ENCODE data around the gene SEC14L5. TPM values are rescaled to one million over a fixed set of nuclear protein-coding genes. Genes with fewer than 3 reads are reported as not detected.

SEC14L5 gene
- total RNA-seq, 1 donor from 2014 or later: 0.32 TPM

DNA sequence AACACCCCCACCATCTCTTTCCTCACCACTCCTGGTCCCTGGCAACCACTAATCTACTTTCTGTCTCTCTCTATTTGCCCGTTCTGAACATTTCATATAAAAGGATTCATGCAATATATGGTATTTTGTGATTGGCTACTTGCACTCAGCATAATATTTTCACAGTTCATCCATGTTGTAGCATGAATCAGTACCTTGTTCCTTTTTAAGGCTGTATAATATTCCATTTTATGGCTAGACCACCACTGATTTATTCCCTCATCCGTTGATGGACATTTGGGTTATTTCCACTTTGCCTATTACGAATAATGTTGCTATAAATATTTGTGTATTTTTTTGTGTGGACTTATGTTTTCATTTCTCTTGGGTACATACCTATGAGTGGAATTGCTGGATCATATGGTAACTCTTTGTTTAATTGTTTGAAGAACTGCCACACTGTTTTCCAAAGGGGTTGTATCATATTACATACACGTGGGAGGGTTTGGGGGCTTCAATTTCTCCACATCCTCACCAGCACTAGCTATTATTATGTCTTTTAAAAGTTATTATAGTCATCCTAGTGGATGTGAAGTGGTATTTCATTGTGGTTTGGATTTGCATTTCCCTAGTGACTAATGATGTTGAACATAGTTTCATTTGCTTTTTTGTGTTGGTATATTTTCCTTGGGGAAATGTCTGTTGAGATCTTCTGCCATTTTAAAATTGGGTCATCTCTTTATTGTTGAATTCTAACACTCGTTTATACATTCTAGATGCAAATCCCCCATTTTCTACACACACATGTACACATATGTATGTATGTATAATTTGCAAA, 26.3 kb downstream of the SEC14L5 start:
- H3K4me1 ChIP-seq (ENCODE audit: insufficient read depth, low read length): no peaks in the 10 kb centered on the region
- no peak overlapping the region for H2AFZ ChIP-seq (ENCODE audit: low read depth, low read length)
- Mint-ChIP-seq H3K36me3 (ENCODE audit: low read depth, unreplicated experiment) (no peaks in the 10 kb centered on the region), H3K27ac (ENCODE audit: unreplicated experiment) (no peak overlapping the region), H3K4me3 (ENCODE audit: unreplicated experiment) (no peak overlapping the region), H3K27me3 (ENCODE audit: low read depth, unreplicated experiment) (peaks cover 22% of the 10 kb centered on the region), H3K4me1 (ENCODE audit: low read depth, unreplicated experiment) (no peaks in the 10 kb centered on the region), H3K9me3 (ENCODE audit: unreplicated experiment) (no peaks in the 10 kb centered on the region)
- no peak overlapping the region for H3K4me2 ChIP-seq (ENCODE audit: low read length)
- no peak overlapping the region for H3K9ac ChIP-seq (ENCODE audit: low read length)
- no peaks in the 10 kb centered on the region for H4K20me1 ChIP-seq (ENCODE audit: insufficient read depth, low read length)
- H3K27ac ChIP-seq (ENCODE audit: low read depth, low read length): no peak overlapping the region
- no peaks in the 10 kb centered on the region for H3K79me2 ChIP-seq (ENCODE audit: insufficient read depth, low read length)
- peaks cover 3% of the 10 kb centered on the region for H3K9me3 ChIP-seq (ENCODE audit: insufficient read depth, low read depth, low read length)
- no peak for DNase-seq (ENCODE audit: low read depth)
- FAIRE-seq: no peak
- peaks cover 34% of the 10 kb centered on the region for H3K27me3 ChIP-seq (ENCODE audit: insufficient read depth, low read length)
- H3K36me3 ChIP-seq (ENCODE audit: insufficient read depth, low read length): no peaks in the 10 kb centered on the region
- no peak for TF ChIP-seq EZH2 (IDR thresholded peaks at IDR 0.05; ENCODE audit: insufficient read depth, low read length)
- TF ChIP-seq, protein P1, sequence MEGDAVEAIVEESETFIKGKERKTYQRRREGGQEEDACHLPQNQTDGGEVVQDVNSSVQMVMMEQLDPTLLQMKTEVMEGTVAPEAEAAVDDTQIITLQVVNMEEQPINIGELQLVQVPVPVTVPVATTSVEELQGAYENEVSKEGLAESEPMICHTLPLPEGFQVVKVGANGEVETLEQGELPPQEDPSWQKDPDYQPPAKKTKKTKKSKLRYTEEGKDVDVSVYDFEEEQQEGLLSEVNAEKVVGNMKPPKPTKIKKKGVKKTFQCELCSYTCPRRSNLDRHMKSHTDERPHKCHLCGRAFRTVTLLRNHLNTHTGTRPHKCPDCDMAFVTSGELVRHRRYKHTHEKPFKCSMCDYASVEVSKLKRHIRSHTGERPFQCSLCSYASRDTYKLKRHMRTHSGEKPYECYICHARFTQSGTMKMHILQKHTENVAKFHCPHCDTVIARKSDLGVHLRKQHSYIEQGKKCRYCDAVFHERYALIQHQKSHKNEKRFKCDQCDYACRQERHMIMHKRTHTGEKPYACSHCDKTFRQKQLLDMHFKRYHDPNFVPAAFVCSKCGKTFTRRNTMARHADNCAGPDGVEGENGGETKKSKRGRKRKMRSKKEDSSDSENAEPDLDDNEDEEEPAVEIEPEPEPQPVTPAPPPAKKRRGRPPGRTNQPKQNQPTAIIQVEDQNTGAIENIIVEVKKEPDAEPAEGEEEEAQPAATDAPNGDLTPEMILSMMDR (IDR thresholded peaks at IDR 0.05; ENCODE audit: insufficient read depth, low read depth, low read length): no peak
- H3K4me3 ChIP-seq (ENCODE audit: insufficient read depth, low read depth, low read length): no peak overlapping the region

DNA sequence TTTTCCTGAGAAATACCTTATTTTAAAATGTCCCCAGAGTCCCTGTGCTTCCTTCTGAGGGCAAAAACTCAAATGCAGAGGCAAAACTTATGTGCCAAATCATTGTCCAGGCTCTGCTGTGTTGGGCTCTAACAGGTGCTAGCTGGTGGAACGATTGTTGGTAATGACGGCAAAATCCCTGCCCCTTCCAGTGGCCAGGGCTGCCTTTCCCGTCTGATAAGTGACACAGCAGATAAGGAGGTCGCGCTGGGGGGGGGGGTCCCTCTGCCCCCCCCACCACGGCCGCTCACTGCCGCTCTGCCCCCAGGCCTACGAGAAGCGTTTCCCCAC, 29.1 kb downstream of the SEC14L5 start:
- H3K4me2 ChIP-seq (ENCODE audit: low read length): no peak overlapping the region
- no peak overlapping the region for H3K4me3 Mint-ChIP-seq (ENCODE audit: unreplicated experiment)

More for the DNA sequence above, 29.1 kb downstream of the SEC14L5 start:
- no peak overlapping the region for H3K27ac ChIP-seq (ENCODE audit: low read depth, low read length)
- no peaks in the 10 kb centered on the region for H4K20me1 ChIP-seq (ENCODE audit: insufficient read depth, low read length)
- FAIRE-seq (no peak), DNase-seq (ENCODE audit: low read depth) (no peak)
- no peaks in the 10 kb centered on the region for H3K4me1 Mint-ChIP-seq (ENCODE audit: low read depth, unreplicated experiment)
- TF ChIP-seq, protein P1 (IDR thresholded peaks at IDR 0.05; ENCODE audit: insufficient read depth, low read depth, low read length): no peak
- no peak for TF ChIP-seq EZH2 (IDR thresholded peaks at IDR 0.05; ENCODE audit: insufficient read depth, low read length)
- H3K9ac ChIP-seq (ENCODE audit: low read length): no peak overlapping the region
- H3K27me3 ChIP-seq (ENCODE audit: insufficient read depth, low read length): peaks cover 31% of the 10 kb centered on the region
- no peaks in the 10 kb centered on the region for H3K79me2 ChIP-seq (ENCODE audit: insufficient read depth, low read length)
- H2AFZ ChIP-seq (ENCODE audit: low read depth, low read length): no peak overlapping the region
- H3K4me3 ChIP-seq (ENCODE audit: insufficient read depth, low read depth, low read length): no peak overlapping the region
- peaks cover 21% of the 10 kb centered on the region for H3K27me3 Mint-ChIP-seq (ENCODE audit: low read depth, unreplicated experiment)
- no peak overlapping the region for H3K27ac Mint-ChIP-seq (ENCODE audit: unreplicated experiment)
- no peaks in the 10 kb centered on the region for H3K36me3 ChIP-seq (ENCODE audit: insufficient read depth, low read length)
- H3K36me3 Mint-ChIP-seq (ENCODE audit: low read depth, unreplicated experiment): no peaks in the 10 kb centered on the region
- H3K9me3 ChIP-seq (ENCODE audit: insufficient read depth, low read depth, low read length): peaks cover 3% of the 10 kb centered on the region
- no peaks in the 10 kb centered on the region for H3K4me1 ChIP-seq (ENCODE audit: insufficient read depth, low read length)
- no peaks in the 10 kb centered on the region for H3K9me3 Mint-ChIP-seq (ENCODE audit: unreplicated experiment)

Measured in astrocyte (in vitro differentiated cells and primary cell).